GM12872 (cell line): ENCODE results near the gene TMEM183A.

ENCODE experiments used
- CTCF ChIP-seq: IDR thresholded peaks from 3 replicates; pipeline ENCODE4 v1.5.1; 2011; ENCODE audit warnings: low read depth, mild to moderate bottlenecking, low read length, moderate library complexity; ENCODE audit not compliant: insufficient read depth

Gene TMEM183A

GRCh38 chr1:203041351-203041932 is 34.3 kb downstream of the TMEM183A start:
- no peak for TF ChIP-seq CTCF

- TF ChIP-seq CTCF, result no peak
Observed at GRCh38 chr1:203043830-203044545, 36.8 kb downstream of the TMEM183A start.

GRCh38 chr1:203044546-203045250 is 37.5 kb downstream of the TMEM183A start:
- TF ChIP-seq CTCF, result no peak

GRCh38 chr1:203045336-203045735 is 38.2 kb downstream of the TMEM183A start:
- TF ChIP-seq CTCF, result no peak

GRCh38 chr1:203045821-203046594 is 38.8 kb downstream of the TMEM183A start:
- TF ChIP-seq CTCF, result no peak

- TF ChIP-seq CTCF, result no peak
Observed at GRCh38 chr1:203046984-203047630, 39.9 kb downstream of the TMEM183A start.
